ENCODE data around the gene C12orf76. TPM values are rescaled to one million over a fixed set of nuclear protein-coding genes. Genes with fewer than 3 reads are reported as not detected.
"Not testable (repeated sequence)": the region's sequence is repeated elsewhere in the genome, so short reads cannot be mapped to it uniquely, and the experiment has no call there.

C12orf76 gene
- total RNA-seq, 2 donors from 2014 or later = 20.4 to 26.1 TPM

DNA sequence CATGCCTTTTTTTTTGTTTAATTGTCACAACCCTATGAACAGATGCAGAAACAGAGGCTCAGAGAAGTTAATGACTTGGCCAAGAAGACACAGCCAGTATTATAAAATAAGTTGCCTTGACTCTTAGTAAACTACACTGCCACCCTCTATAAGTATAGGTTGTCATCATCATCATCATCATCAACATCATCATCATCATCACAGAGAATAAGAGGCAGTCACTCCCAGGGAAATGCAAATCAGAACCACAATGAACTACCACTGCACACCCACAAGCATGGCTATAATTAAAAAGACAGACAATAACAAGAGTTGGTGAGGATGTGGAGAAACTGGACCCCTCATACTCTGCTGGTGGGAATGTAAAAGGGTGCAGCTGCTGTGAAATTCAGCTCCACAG lies 23.2 kb upstream of the C12orf76 start:
- H3K4me3 ChIP-seq = no peak overlapping the region
- no peak for DNase-seq (ENCODE audit: low spot score)
- H3K36me3 ChIP-seq = no peaks in the 10 kb centered on the region
- no peaks in the 10 kb centered on the region for H3K4me1 ChIP-seq (replicated peaks)
- H3K9me3 ChIP-seq = no peaks in the 10 kb centered on the region
- intact Hi-C loops (cut with DNase I) = no loop called here
- TF ChIP-seq POLR2A (IDR thresholded peaks at IDR 0.05) (no peak), POLR2AphosphoS5 (IDR thresholded peaks at IDR 0.05) (no peak)
- TF ChIP-seq, protein P1, sequence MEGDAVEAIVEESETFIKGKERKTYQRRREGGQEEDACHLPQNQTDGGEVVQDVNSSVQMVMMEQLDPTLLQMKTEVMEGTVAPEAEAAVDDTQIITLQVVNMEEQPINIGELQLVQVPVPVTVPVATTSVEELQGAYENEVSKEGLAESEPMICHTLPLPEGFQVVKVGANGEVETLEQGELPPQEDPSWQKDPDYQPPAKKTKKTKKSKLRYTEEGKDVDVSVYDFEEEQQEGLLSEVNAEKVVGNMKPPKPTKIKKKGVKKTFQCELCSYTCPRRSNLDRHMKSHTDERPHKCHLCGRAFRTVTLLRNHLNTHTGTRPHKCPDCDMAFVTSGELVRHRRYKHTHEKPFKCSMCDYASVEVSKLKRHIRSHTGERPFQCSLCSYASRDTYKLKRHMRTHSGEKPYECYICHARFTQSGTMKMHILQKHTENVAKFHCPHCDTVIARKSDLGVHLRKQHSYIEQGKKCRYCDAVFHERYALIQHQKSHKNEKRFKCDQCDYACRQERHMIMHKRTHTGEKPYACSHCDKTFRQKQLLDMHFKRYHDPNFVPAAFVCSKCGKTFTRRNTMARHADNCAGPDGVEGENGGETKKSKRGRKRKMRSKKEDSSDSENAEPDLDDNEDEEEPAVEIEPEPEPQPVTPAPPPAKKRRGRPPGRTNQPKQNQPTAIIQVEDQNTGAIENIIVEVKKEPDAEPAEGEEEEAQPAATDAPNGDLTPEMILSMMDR (IDR thresholded peaks at IDR 0.05) = no peak
- no peak overlapping the region for H3K27ac ChIP-seq
- H3K27me3 ChIP-seq (replicated peaks; ENCODE audit: insufficient read depth) = peaks cover 2% of the 10 kb centered on the region

DNA sequence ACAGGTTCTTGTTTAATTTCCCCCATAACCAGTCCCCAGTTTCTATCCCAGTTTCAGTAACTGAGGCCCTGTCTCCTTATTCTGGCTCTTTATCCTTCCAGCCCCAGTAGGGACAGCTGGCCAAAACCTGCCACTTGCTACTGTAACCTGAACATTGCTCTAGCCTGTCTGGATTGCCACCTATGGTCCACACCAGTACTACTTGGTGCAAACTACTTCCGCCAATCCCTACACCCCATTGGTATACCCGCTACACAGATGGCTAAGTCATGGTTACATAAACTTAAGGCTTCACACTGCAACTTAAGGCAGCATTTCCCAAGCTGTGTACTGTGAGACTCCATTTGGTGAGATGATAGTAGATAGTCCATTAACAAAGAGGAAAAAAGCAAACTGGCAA lies 20.3 kb upstream of the C12orf76 start:
- Histone ChIP-seq H3K4me3 (no peak overlapping the region), H3K36me3 (no peaks in the 10 kb centered on the region), H3K27ac (no peak overlapping the region), H3K27me3 (replicated peaks; ENCODE audit: insufficient read depth) (peaks cover 2% of the 10 kb centered on the region), H3K4me1 (replicated peaks) (no peaks in the 10 kb centered on the region), H3K9me3 (no peaks in the 10 kb centered on the region)
- TF ChIP-seq POLR2AphosphoS5 (IDR thresholded peaks at IDR 0.05) (no peak), POLR2A (IDR thresholded peaks at IDR 0.05) (no peak)
- TF ChIP-seq, protein P1 (IDR thresholded peaks at IDR 0.05) = no peak
- WGBS = 95% methylated on average over 2 of the region's 2 CpGs
- no peak for DNase-seq (ENCODE audit: low spot score)
- intact Hi-C loops (cut with DNase I) = no loop called here

DNA sequence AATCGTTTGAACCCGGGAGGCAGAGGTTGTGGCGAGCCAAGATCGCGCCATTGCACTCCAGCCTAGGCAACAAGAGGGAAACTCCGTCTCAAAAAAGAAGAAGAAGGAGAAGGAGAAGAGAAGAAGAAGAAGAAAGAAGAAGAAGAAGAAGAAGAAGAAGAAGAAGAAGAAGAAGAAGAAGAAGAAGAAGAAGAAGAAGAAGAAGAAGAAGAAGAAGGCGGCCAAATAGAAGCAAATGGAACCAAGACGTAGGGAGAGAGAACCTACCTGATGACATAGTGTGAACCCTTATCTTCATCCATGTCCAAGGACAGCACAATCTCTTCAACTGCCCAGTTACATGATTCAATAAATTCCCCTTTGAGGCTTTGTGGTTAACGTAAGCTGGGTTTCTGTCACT lies 19.8 kb upstream of the C12orf76 start:
- H3K4me1 ChIP-seq (replicated peaks); H3K27me3 ChIP-seq (replicated peaks; ENCODE audit: insufficient read depth); DNase-seq (ENCODE audit: low spot score); H3K9me3 ChIP-seq; H3K27ac ChIP-seq; H3K36me3 ChIP-seq; intact Hi-C loops (cut with DNase I); H3K4me3 ChIP-seq: not testable (repeated sequence)
- 87% methylated on average over 9 of the region's 9 CpGs for WGBS

DNA sequence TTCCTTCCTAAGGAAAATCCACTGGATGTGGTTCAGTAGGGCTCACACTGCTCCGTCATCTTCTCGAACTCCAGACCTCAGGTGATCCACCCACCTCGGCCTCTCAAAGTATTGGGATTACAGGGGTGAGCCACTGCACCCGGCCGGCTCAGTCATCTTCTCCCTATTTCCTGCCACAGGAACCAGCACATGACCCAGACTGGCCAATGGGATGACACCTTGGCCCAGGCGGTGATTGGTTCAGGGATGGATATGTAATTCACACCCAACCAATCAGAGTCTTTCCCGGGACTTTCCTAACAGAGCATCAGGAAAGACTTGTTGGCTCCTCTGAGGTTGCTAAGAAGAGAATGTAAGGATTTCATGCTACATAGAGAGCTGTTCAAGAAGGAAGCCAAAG lies 19.2 kb upstream of the C12orf76 start:
- H3K4me3 ChIP-seq = no peak overlapping the region
- peaks cover 2% of the 10 kb centered on the region for H3K27me3 ChIP-seq (replicated peaks; ENCODE audit: insufficient read depth)
- WGBS = 95% methylated on average over 7 of the region's 7 CpGs
- TF ChIP-seq, protein P1 (IDR thresholded peaks at IDR 0.05) = no peak
- TF ChIP-seq POLR2A (IDR thresholded peaks at IDR 0.05) (no peak), POLR2AphosphoS5 (IDR thresholded peaks at IDR 0.05) (no peak)
- no peak overlapping the region for H3K27ac ChIP-seq
- no peaks in the 10 kb centered on the region for H3K9me3 ChIP-seq
- H3K4me1 ChIP-seq (replicated peaks) = no peaks in the 10 kb centered on the region
- intact Hi-C loops (cut with DNase I) = no loop called here
- DNase-seq (ENCODE audit: low spot score) = no peak
- H3K36me3 ChIP-seq = no peaks in the 10 kb centered on the region

DNA sequence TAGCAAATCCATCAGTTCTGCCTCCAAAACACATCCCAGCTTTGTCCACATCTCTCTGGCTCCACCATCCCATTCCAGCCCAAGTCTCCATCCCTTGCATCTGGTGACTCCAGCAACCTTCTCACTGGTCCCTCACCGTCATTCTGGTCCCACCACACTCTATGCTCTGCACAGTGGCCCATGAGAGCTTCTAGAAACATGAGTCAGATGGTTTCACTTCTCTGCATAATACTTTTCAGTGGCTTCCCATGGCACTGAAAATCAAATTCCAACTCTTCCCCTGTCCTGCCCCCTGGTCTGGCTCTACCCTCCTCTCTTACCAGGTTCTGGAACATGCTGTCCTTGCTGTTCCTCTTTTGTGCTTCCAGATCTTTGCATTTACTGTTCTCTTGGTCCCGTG lies 17.2 kb upstream of the C12orf76 start:
- WGBS = 80% methylated on average over 2 of the region's 2 CpGs
- DNase-seq (ENCODE audit: low spot score) = no peak
- Histone ChIP-seq H3K27ac (no peak overlapping the region), H3K27me3 (replicated peaks; ENCODE audit: insufficient read depth) (peaks cover 2% of the 10 kb centered on the region), H3K4me1 (replicated peaks) (no peaks in the 10 kb centered on the region), H3K4me3 (no peak overlapping the region), H3K9me3 (no peaks in the 10 kb centered on the region), H3K36me3 (no peaks in the 10 kb centered on the region)
- TF ChIP-seq POLR2AphosphoS5 (IDR thresholded peaks at IDR 0.05) (no peak), POLR2A (IDR thresholded peaks at IDR 0.05) (no peak)
- TF ChIP-seq, protein P1 (IDR thresholded peaks at IDR 0.05) = no peak
- intact Hi-C loops (cut with DNase I) = no loop called here
